GM13976 (cell line): ENCODE data around the gene LRP1B.

Source experiments
- DNase-seq: peaks from one replicate; pipeline ENCODE4 v3.0.0; 2012; ENCODE audit warnings: low spot score
- in situ Hi-C: fragments of 300-500 bp; cut with MboI; formaldehyde crosslinking; loops from one replicate; pipeline ENCODE4 v1.12.0; 2022; ENCODE audit warnings: low sequenced_read_pairs, mixed read lengths, inconsistent platforms; ENCODE audit not compliant: unreplicated experiment
- TF ChIP-seq, protein P1 (sequence below): IDR thresholded peaks from 2 replicates; pipeline ENCODE4 v1.5.1; 2012; ENCODE audit warnings: borderline replicate concordance, mild to moderate bottlenecking; ENCODE audit not compliant: insufficient read depth; ENCODE audit errors: extremely low read depth, missing control alignments, control extremely low read depth

The LRP1B gene

DNA sequence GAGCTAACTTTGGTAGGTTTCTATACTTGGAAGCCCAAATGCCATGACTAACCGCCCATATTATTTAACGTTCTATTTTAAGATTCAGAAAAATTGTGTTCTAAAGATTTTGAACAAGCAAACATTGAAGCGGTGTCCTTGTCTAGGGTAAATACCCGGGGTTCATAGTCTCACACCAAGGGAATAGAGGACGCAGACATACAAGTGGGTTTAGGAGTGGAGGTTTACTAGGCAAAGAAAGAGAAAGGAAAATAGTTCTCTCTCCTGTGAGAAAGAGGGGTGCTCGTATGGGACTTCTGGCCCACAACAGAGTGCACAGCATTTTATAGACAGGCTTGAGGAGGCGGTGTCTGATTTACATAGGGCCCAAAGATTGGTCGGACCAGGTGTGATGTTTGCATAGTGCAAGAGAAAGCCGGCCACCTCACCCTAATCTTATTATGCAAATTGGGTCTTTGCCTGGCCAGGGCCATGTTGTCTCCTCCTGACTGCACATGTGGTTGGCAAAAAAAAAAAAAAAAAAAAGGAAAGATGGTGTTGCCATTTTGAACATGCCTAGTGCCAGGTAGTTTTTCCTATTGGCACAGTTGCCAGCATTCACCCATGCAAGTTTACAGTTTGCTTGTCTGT is 1062.6 kb downstream of the LRP1B start:
- TF ChIP-seq, protein P1, sequence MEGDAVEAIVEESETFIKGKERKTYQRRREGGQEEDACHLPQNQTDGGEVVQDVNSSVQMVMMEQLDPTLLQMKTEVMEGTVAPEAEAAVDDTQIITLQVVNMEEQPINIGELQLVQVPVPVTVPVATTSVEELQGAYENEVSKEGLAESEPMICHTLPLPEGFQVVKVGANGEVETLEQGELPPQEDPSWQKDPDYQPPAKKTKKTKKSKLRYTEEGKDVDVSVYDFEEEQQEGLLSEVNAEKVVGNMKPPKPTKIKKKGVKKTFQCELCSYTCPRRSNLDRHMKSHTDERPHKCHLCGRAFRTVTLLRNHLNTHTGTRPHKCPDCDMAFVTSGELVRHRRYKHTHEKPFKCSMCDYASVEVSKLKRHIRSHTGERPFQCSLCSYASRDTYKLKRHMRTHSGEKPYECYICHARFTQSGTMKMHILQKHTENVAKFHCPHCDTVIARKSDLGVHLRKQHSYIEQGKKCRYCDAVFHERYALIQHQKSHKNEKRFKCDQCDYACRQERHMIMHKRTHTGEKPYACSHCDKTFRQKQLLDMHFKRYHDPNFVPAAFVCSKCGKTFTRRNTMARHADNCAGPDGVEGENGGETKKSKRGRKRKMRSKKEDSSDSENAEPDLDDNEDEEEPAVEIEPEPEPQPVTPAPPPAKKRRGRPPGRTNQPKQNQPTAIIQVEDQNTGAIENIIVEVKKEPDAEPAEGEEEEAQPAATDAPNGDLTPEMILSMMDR = no peak
- in situ Hi-C loops = no loop called here
- DNase-seq = no peak

DNA sequence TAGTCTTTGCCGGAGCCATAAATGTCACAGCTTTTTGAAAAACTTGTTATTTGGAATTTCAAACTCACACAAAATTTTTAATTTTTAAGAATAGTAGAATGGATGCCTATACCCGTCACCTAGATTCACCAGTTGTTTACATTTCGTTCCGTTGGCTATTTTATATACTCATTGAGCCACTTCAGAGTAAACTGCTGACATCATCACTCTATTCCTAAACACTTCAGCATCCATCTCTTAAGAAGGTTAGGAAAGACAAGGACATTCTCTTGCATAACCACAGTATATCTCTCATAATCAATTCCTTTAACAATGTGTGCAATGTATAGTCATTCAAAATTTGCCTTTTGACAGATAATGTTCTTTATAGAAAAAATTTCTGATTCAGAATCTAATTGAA is 1065.8 kb downstream of the LRP1B start:
- TF ChIP-seq, protein P1 = no peak
- in situ Hi-C loops = no loop called here
- DNase-seq = no peak

DNA sequence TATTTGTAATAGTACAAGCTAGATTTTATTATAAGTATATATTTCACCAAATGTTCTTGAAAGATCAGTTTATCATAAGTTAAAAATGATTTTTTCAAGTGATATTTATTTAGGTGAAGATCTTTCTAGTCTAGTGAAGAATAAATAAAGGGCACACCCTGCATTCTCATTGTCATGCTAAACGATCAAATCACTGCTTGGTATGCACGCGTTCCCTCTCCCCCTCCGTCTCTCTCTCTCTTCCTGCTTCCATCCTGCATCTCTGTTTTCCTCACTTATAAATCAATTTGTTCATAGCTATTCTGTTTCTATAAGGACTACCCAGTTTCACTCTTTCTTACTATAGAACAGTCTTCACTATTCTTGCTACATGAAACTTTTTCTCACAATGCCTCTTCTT is 1067.4 kb downstream of the LRP1B start:
- in situ Hi-C loops = no loop called here
- DNase-seq = no peak
- TF ChIP-seq, protein P1 = no peak

- in situ Hi-C loops = no loop called here
- DNase-seq = no peak
- TF ChIP-seq, protein P1 = no peak
Observed at GRCh38 chr2:141062443-141062842, 1068.4 kb downstream of the LRP1B start.

- TF ChIP-seq, protein P1 = no peak
- in situ Hi-C loops = no loop called here
- no peak for DNase-seq
Observed at GRCh38 chr2:141062031-141062430, 1068.8 kb downstream of the LRP1B start.

DNA sequence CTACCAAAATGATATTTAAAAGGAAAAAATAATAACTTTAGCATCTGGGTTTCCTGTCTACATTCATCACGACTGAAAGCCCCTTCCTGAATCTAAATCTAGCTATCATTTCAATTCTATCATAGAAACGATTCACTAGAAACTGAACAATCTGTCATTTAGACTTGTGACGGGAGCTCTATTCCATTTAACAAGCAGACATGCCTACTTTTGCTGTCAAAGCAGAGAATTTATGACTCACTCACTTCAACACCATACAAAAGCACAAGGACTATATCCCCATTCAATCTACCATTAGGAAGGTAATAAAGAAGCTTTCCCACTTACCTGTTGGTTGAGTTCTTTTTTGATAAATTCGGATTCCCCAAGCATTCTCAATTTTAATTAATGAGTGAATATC is 1072.3 kb downstream of the LRP1B start:
- DNase-seq = no peak
- TF ChIP-seq, protein P1 = no peak
- in situ Hi-C loops = no loop called here
